NCI-H2107 (cell line): Measurements from ENCODE around the gene PCIF1.
"Not testable (repeated sequence)": the region's sequence is repeated elsewhere in the genome, so short reads cannot be mapped to it uniquely, and the experiment has no call there.

Experiments used
- DNase-seq: peaks from one replicate; lab custom pipeline; 2025; lab: John Stamatoyannopoulos, UW

The PCIF1 gene

GRCh38 chr20:45934586-45935415 lies at the start of gene PCIF1:
PCIF1 (plus strand) TSS chr20:45934683; CDS start chr20:45939000, 4,317 bp downstream.
- peak; percentile 90 for DNase-seq

GRCh38 chr20:45886590-45887345 lies 47.7 kb upstream of the PCIF1 start:
- no peak for DNase-seq

- no peak for DNase-seq
Measured at GRCh38 chr20:45887346-45887715, 47.2 kb upstream of the PCIF1 start, which contains the start of gene SPATA25. SPATA25 (minus strand) TSS chr20:45887622; CDS start chr20:45887590, 32 bp downstream.

- no peak for DNase-seq
Measured at GRCh38 chr20:45888681-45889080, 45.8 kb upstream of the PCIF1 start.

GRCh38 chr20:45890077-45890984 lies 44.2 kb upstream of the PCIF1 start:
- no peak for DNase-seq

GRCh38 chr20:45890985-45891983 lies 43.2 kb upstream of the PCIF1 start, which contains the start of the genes CTSA and NEURL2:
CTSA (plus strand) TSS chr20:45891335; CDS start chr20:45891569, 234 bp downstream.
NEURL2 (minus strand) TSS chr20:45891208; CDS start chr20:45890991, 217 bp downstream.
- DNase-seq: peak; percentile 21

- DNase-seq: no peak
Measured at GRCh38 chr20:45892049-45892825, 42.2 kb upstream of the PCIF1 start.

GRCh38 chr20:45892828-45893500 lies 41.5 kb upstream of the PCIF1 start:
- no peak for DNase-seq

- DNase-seq: no peak
Measured at GRCh38 chr20:45893831-45894230, 40.7 kb upstream of the PCIF1 start.

GRCh38 chr20:45894797-45895196 lies 39.7 kb upstream of the PCIF1 start:
- no peak for DNase-seq

GRCh38 chr20:45896641-45897161 lies 37.8 kb upstream of the PCIF1 start:
- DNase-seq: no peak

- no peak for DNase-seq
Measured at GRCh38 chr20:45897289-45897688, 37.2 kb upstream of the PCIF1 start.

GRCh38 chr20:45897692-45898091 lies 36.8 kb upstream of the PCIF1 start:
- no peak for DNase-seq

GRCh38 chr20:45898285-45898684 lies 36.2 kb upstream of the PCIF1 start:
- DNase-seq: no peak

- DNase-seq: no peak
Measured at GRCh38 chr20:45899046-45899835, 35.2 kb upstream of the PCIF1 start.

GRCh38 chr20:45901332-45901731 lies 33.2 kb upstream of the PCIF1 start:
- DNase-seq: not testable (repeated sequence)

GRCh38 chr20:45902199-45902701 lies 32.2 kb upstream of the PCIF1 start:
- no peak for DNase-seq
